AG08395 (cell line): ENCODE measurements around the gene MXRA7.
A peak's percentile ranks its signal among the peaks of the same experiment; 100 is the strongest.

Source experiments
- DNase-seq: peaks from one replicate; pipeline ENCODE4 v3.0.0; 2012; ENCODE audit warnings: mixed read lengths, low spot score

The MXRA7 gene

DNA sequence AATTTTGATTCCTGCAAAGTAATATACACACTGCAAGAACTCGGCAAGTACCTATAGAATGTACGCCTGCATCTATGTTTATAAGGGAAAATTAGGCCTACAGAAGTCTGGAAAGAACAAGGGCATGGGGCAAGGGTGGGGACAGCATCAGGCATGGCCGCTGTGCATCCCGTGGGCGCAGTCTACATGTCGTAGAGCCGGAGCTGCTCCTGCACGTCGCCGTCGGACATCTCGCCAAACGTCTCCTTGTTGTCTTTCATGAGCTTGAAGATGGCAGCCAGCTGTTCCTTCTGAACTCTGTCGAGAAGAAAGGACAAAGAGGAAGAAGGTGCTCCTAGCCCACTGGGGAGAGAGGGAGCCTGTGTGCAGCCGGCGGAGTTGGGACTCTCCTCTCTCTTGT is 33.4 kb downstream of the MXRA7 start:
- DNase-seq, result no peak

GRCh38 chr17:76676629-76677028 is 34.1 kb downstream of the MXRA7 start:
- no peak for DNase-seq

GRCh38 chr17:76675648-76676047 is 35.1 kb downstream of the MXRA7 start:
- no peak for DNase-seq

DNA sequence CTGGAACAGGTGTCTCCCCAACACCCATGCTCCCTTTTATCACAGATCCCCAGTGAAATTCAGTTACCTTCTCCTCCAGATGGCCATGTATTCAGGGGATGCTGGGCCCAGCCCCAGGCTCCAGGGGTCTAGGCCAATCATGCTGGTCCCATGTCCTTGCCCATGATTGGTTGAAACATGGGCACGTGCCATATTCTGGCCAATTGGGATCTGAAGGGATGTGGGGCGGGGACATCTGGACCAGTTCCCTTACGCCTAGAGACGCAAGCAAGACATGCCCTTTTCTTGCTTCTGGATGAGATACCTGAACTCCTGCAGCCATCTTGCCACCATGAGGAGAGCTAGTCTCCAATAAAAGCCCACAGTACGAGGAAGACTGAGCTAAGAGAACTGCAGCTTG is 36.2 kb downstream of the MXRA7 start:
- DNase-seq, result no peak

GRCh38 chr17:76673729-76674128 is 37.0 kb downstream of the MXRA7 start:
- peak; percentile 37 for DNase-seq

- DNase-seq, result no peak
Observed at GRCh38 chr17:76672892-76673291, 37.9 kb downstream of the MXRA7 start.

DNA sequence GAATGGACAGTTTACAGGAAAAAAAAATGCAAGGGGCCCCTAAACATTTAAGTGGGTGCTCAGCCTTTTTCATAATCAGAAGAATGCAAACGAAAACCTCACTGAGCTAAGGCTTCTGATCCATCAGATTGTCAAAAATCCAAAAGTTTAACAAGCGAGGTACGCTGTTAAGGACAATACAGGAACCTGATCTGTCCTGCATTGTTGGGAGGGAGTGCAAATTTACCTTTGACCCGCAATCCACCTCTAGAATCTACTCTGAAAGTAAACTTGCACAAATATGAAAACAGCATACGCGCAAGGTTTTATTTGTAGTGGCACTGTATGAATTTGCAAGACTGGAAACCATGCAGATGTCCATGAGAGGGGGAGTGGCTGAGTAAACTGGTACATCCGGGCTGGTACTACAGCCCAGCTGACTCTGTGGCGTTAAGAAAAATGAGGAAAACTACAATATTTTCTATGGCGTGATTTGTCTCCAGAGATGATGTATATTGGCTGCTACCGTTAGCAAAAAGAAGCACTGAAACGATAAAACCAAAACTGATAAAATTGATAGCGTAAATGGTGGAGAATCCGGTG is 38.4 kb downstream of the MXRA7 start:
- DNase-seq, result no peak

GRCh38 chr17:76671912-76672262 is 38.9 kb downstream of the MXRA7 start:
- no peak for DNase-seq

DNA sequence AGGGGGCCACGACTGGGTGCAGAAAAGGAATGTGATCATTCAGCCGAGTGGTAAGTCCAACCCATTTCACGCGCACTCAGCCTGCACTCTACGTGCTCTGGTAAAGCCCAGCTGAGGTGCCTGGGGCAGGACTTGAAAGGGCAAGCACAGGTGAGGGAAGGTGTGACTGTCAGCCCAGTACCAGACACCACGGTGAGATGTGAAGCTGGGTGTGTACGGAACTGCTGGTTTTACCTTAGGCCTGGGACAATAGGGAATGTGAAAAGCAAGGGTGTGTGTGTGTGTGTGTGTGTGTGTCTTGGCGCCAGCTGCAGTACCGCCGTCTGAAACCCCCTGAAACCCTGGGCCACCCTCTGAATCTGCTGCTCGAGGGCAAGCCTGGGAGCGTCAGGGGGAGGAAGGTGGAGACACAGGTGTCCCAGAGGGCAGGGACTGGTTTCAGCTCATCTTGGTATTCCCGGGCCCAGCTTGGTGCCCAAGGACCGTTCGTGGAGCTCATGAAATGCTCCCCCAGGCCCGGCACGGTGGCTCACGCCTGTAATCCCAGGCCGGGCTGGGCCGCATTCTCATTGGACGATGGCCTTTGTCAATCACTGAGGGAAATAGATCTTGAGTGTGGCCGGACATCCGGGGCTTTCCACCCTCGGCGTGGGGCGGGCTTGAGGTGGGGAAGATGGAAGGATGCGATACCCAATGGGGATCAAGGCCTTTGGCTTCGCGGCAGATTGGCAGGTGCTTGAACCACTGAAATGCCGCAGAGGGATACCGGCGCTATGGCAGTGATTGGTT is 39.4 kb downstream of the MXRA7 start:
- DNase-seq, result peak; percentile 100

DNA sequence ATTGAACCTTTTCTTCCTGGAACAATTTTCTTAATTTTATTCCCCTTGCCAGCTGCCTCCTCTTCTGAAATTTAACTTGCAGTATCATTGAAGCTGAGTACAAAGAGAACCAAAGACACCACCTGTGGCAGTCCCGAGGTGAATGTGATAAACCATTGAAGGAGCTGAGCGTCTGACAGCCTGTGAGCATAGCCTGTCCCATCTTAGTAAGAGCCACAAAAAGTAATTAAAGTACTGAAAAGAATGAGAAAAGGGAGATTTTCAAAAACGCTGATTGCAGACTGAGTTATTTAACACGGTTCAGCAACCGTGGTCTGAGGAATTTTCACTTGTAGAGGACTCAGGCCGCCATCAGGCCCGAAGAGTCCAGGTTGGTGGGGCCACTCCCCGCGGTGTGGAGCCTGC is 40.0 kb downstream of the MXRA7 start:
- DNase-seq, result no peak

DNA sequence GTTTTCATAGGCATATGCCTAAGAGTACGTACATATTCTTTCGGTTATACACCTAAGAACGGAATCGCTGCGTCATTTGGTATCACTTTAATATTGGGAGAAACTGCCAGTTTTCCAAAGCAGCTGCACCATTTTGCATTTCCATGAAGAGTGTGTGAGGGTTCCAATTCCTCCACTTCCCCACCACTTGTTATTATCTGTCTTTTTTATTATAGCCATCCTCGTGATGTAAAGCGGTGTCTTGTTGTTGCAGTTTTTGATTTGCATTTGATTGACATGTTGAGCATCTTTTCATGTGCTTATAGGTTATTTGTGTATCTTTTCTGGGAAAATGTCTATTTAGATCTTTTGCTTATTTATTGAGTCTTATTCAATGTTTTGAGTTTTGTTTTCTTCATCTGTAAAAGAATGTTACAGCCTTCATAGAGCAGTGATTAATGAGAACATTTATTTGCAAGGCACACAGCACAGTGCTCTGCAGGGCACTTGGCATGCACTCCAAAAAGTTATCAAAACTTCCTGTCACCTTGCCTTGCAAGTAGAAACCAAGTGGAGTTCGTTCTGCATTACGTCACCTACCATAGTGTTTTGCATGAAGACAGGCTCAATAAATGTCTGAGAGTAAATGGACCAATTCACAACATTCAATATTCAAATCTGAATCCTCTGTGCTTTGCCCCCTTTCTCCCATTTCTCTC is 40.6 kb downstream of the MXRA7 start:
- DNase-seq, result no peak

- no peak for DNase-seq
Observed at GRCh38 chr17:76667786-76668453, 42.8 kb downstream of the MXRA7 start.

DNA sequence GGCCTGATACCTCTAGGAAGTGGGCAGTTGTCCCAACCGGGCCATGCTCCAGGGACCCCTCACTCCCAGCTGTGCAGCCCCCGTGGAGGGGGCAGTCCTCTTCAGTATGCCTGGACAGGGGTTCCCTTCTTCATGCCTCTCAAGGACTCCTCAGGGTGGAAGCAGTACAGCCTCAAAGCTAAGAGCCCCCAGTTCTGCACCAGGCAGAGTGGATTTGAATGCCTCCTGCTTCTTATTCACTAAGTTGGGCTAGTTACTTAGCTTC is 43.3 kb downstream of the MXRA7 start:
- no peak for DNase-seq

- no peak for DNase-seq
Observed at GRCh38 chr17:76660656-76661042, 50.1 kb downstream of the MXRA7 start.

DNA sequence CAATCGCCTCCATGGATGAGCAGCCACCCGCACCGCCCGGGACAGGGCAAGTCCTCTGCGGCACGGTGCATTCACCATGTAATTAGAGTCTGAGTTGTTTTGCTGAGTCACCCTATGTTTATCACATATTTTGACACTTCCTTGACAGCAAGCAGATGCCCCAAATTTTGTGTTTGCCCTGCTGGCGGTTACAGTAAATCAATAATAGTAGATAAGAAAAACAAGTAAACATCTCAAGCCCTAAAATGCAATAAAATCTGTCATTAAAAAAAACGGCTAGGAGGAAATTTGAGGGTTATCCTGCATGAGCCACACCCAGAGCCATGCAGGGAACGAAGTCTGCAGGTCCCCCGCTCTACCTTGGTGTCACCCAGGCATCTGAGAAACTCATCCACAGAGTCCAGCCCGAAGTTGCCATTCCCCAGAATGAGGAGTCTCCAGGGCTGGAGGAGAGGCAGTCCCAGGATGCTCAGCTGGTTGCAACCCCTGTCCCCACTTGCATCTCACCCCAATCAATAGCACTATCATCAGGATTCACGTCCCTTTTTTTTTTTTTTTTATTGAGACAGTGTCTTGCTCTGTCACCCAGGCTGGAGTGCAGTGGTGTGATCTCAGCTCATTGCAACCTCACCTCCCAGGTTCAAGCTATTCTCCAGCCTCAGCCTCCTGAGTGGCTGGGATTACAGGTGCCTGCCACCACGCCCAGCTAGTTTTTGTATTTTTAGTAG is 50.7 kb downstream of the MXRA7 start:
- peak; percentile 25 for DNase-seq

DNA sequence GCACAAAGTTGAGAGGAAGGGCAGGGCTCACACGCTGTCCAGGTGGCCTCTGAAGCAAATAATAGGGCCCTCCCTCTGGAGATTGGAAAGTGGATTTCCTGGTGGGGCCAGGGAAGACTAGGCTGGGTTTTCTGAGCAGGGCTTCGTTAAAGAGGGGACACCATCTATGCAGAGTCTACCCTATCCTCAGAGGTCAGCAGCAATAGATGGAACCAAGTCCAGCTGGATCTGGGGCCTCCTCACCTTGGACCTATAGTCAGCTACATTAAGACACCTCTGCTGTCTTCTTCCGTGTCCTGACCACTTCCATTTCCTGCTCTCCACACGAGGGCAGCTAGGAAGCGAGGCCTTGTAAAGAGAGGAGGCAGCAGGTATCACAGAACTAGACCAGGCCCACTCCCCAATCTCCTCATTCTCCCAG is 52.5 kb downstream of the MXRA7 start:
- no peak for DNase-seq

DNA sequence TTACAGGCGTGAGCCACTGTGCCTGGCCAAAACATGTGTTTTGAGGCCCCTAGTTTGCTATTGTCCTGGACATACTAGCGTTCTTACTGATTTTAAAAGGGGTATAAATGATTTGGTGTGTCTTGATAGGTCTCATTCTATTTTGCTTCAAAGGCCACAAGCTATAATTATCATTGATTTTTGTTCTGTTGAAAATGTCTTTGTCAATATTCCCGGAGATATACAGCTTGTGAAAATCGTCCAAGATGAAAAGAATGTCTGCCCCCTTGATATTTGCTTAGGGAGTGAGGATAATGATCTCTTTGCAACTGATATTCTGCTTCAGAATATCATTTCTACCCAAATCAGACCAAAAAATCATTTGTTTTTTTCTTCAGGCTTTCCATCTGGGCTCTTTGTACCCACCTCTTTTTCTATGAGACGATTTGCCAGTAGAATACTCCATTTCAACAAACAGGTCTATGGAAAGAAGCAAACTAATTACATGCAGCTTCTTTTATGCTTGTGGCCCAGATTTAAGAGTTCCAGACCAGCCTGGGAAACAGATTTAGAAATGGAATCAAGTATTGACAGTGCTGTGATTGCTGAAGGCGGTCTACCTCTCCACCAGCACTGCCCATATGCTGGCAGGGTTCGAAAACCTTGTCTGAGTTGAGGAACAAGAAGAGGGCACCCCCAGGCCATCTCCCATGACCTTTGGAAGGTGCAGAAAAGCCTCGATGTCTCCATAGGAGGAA is 53.1 kb downstream of the MXRA7 start:
- DNase-seq, result no peak

- DNase-seq, result no peak
Observed at GRCh38 chr17:76654408-76654807, 56.4 kb downstream of the MXRA7 start.

- DNase-seq, result no peak
Observed at GRCh38 chr17:76650504-76650903, 60.3 kb downstream of the MXRA7 start.

DNA sequence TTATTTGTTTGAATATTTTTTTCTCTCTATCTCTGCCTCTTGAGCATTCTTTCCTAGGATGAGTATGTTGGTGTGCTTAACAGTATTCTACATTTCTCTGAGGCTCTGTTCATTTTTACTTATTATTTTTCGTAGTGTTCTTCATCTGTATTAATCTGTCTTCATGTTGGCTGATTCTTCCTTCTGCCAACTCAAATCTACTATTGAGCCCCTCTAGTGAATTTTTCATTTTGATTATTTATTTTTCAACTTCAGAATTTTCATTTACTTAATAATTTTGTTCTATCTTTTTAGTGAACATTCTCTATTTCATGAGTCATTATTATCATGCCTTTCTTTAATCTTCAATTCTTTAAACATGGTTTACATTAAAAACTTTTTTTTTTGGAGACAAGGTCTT is 64.1 kb downstream of the MXRA7 start:
- DNase-seq, result no peak

DNA sequence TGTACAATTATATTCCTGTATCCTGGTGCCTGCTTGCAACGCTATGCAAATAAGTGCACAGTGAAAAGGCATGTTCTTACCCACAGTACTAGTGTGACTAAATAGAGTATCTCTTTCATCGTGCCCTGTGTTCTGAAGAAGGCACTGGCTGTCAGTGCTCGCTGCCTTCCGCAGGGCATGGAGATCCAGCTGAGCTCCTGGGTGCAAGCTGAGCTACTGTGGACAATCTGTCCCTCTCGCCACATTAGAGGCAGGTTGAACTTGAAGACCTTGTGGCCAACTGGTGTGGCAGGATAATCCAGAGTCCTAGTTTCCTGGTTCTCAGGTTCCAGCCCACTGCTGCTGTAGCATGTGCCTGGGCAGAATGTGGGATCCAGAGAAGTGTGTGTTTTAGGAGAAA is 65.3 kb downstream of the MXRA7 start:
- peak; percentile 1 for DNase-seq

GRCh38 chr17:76644995-76645394 is 65.8 kb downstream of the MXRA7 start:
- DNase-seq, result no peak
